ENCODE measurements around the gene CWH43.
"Not testable (repeated sequence)": the region's sequence is repeated elsewhere in the genome, so short reads cannot be mapped to it uniquely, and the experiment has no call there.

GRCh38 chr4:49103436-49104136 lies 117.5 kb downstream of the CWH43 start:
- not testable (repeated sequence) for TF ChIP-seq CTCF (IDR thresholded peaks at IDR 0.05 in 2 of 3, conservative IDR thresholded peaks at IDR 0.05 in 1 of 3; ENCODE audit: control insufficient read depth in 2 of 3, extremely low read depth in 1 of 3, insufficient read depth in 1 of 3, low read depth in 3 of 3, low read length in 3 of 3); BACH1 (IDR thresholded peaks at IDR 0.05; ENCODE audit: borderline replicate concordance); CBX5 (IDR thresholded peaks at IDR 0.05; ENCODE audit: low read depth)

Data from GM12878 (cell line).